ENCODE measurements around the gene GRID1.

Gene GRID1

GRCh38 chr10:86288695-86289576, 77.7 kb downstream of the GRID1 start:
- no peak overlapping the region for H3K27ac Mint-ChIP-seq
- no peak overlapping the region for H3K4me3 Mint-ChIP-seq

GRCh38 chr10:86287966-86288579, 78.5 kb downstream of the GRID1 start:
- Mint-ChIP-seq H3K4me3 (no peak overlapping the region), H3K27me3 (ENCODE audit: low read depth, poor library complexity) (peaks cover 17% of the 10 kb centered on the region), H3K9me3 (no peaks in the 10 kb centered on the region), H3K36me3 (ENCODE audit: low read depth) (no peaks in the 10 kb centered on the region), H3K27ac (no peak overlapping the region), H3K4me1 (no peaks in the 10 kb centered on the region)
- no peak for TF ChIP-seq CTCF (IDR thresholded peaks at IDR 0.05)
- DNase-seq: no peak

More at GRCh38 chr10:86288695-86289576, 77.7 kb downstream of the GRID1 start:
- DNase-seq: no peak
- peaks cover 17% of the 10 kb centered on the region for H3K27me3 Mint-ChIP-seq (ENCODE audit: low read depth, poor library complexity)
- H3K9me3 Mint-ChIP-seq: no peaks in the 10 kb centered on the region
- no peaks in the 10 kb centered on the region for H3K36me3 Mint-ChIP-seq (ENCODE audit: low read depth)
- no peak for TF ChIP-seq CTCF (IDR thresholded peaks at IDR 0.05)
- H3K4me1 Mint-ChIP-seq: no peaks in the 10 kb centered on the region

- Mint-ChIP-seq H3K4me1 (no peaks in the 10 kb centered on the region), H3K36me3 (ENCODE audit: low read depth) (no peaks in the 10 kb centered on the region), H3K27ac (no peak overlapping the region), H3K9me3 (no peaks in the 10 kb centered on the region), H3K4me3 (no peak overlapping the region), H3K27me3 (ENCODE audit: low read depth, poor library complexity) (peaks cover 13% of the 10 kb centered on the region)
- TF ChIP-seq CTCF (IDR thresholded peaks at IDR 0.05): no peak
- DNase-seq: no peak
Observed at GRCh38 chr10:86287110-86287793, 79.3 kb downstream of the GRID1 start.

GRCh38 chr10:86286236-86287109, 80.1 kb downstream of the GRID1 start:
- no peak overlapping the region for H3K4me3 Mint-ChIP-seq
- H3K9me3 Mint-ChIP-seq: no peaks in the 10 kb centered on the region
- no peak for DNase-seq
- no peak overlapping the region for H3K27ac Mint-ChIP-seq
- H3K27me3 Mint-ChIP-seq (ENCODE audit: low read depth, poor library complexity): peaks cover 13% of the 10 kb centered on the region
- TF ChIP-seq CTCF (IDR thresholded peaks at IDR 0.05): no peak
- no peaks in the 10 kb centered on the region for H3K36me3 Mint-ChIP-seq (ENCODE audit: low read depth)
- H3K4me1 Mint-ChIP-seq: no peaks in the 10 kb centered on the region

GRCh38 chr10:86285136-86285790, 81.3 kb downstream of the GRID1 start:
- no peak for DNase-seq
- H3K27me3 Mint-ChIP-seq (ENCODE audit: low read depth, poor library complexity): peaks cover 18% of the 10 kb centered on the region
- peaks cover 8% of the 10 kb centered on the region for H3K9me3 Mint-ChIP-seq
- TF ChIP-seq CTCF (IDR thresholded peaks at IDR 0.05): no peak
- H3K36me3 Mint-ChIP-seq (ENCODE audit: low read depth): no peaks in the 10 kb centered on the region
- H3K4me3 Mint-ChIP-seq: no peak overlapping the region
- H3K4me1 Mint-ChIP-seq: no peaks in the 10 kb centered on the region
- H3K27ac Mint-ChIP-seq: no peak overlapping the region

Data from nephron progenitor cell (in vitro differentiated cells).